HG03139 (cell line): ENCODE data around the gene TUBGCP3.

Experiments
- ATAC-seq: cut with Tn5 transposase; IDR thresholded peaks from one replicate; pipeline ENCODE4 v1.9.1; 2021; ENCODE audit not compliant: unreplicated experiment

Gene TUBGCP3

DNA sequence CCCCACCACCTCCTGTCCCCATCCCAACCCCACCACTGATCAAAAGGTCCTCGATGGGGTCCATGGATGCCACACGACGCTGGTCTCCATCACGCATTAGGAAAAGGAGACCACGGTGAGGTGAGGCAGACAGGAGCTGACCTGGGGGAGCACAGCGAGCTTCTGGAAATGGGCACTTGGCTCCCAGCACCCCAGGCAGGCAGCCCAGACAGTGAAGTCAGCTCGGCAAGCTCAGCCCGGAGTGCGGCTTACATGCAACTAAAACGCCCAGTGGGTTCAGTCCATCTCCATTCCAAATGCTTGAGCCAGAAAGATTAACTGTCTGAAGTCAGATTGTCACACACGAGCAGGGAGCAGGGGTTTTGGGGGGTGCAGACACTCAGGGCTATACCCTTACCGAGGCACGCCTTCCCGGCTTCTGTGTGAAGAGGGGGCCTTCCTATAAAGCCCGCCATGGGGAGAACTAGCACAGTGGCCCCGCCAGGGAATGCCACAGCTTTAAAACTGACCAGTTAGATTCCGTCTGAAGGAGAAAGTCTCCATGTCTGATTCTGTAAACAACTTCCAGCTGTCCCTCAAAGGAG lies 132.4 kb downstream of the TUBGCP3 start:
- ATAC-seq, result no peak

DNA sequence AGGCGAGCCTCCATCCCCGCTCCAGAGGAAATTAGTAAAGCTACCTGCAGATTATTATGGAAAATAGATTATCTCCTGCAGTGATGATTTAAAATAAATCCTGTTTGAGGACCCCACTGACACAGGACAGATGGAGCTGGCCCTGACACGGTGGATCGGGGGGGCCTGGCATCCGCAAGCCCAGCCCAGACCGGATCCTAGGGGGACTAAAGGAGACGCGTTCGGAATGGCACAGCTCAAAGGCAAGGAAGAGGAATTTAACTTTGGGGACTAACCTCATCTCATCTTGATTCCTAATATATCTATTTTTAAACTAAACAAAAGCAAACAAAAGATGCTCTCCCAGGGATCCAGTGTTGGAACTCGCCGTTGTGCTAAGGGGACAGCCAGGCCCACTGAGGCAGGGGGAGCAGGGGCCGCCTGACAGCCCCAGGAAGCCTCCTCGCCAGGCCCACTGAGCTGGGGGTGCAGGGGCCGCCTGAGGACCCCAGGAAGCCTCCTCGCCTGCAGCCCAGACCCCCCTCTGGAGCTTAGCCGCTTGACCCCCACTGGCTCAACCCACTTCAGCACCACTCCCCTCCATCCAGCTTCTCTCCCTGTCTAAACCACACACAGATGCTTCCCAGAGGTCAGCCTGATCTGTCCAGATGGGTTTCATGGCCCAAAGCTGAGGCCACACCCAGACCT lies 133.2 kb downstream of the TUBGCP3 start:
- ATAC-seq, result no peak

DNA sequence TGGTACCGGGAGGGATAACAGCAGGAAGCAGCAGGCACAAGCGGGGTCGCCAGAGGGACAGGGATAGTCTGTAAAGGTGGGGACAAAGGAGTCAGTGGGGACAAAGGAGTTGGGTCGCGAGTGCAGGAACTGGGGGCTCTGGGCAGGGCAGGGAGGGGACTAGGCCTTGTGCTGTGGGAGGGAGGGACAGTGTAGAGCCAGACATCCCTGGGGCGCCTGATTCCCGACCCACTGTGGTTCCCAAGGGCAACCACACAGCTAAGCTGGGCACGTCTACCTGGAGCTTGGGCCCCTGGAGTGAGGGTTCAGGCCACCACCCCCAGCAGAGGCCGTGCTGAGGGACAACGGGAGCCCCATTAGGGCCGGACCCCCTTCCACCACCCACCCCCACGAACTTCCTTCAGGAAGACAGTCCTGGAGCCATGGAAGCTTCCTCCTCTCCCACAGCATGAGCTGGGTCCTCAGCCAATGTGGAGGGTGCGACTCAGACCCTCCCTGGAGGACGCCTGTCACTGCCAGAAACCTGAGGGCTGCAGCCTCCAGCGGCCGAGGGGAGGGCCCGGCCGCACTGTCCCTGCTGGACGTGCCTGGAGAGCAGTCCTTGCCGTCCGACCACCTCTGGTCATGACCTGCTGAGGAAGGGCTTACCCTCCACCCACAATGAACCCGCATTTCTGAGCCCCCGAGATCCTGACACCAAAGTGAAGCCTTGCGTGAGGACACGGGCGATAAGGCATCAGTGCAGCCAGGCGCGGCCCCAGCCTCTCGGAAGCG lies 133.9 kb downstream of the TUBGCP3 start:
- no peak for ATAC-seq

DNA sequence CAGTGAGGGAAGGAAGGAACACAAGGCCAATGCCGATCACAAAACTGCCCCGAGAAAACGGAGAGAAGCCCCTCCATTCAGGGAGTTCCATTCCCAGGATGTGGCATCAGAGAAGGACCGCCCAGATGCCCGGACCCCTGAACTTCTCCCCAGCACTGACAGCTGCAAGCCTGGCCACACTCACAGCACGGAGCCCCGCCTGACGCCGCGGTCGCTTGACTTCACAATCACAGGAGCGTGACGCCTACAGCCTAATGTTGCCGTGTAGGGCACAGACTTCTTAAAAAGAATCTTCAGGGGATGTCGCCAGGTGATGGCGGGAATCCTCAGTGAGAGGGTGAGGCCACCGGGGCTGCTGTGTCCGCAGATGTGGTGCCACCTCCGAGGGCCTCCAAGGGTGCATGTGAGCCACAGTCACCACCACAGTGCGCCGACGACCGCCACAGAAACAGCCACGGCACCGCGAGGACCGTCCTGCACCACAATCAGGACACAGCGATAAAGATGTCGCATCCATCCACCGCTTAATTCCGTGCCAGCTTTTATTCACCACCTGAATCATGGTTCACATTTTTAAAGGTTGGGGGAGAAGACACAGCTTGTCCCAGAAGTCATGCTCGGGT lies 134.6 kb downstream of the TUBGCP3 start:
- ATAC-seq, result no peak

DNA sequence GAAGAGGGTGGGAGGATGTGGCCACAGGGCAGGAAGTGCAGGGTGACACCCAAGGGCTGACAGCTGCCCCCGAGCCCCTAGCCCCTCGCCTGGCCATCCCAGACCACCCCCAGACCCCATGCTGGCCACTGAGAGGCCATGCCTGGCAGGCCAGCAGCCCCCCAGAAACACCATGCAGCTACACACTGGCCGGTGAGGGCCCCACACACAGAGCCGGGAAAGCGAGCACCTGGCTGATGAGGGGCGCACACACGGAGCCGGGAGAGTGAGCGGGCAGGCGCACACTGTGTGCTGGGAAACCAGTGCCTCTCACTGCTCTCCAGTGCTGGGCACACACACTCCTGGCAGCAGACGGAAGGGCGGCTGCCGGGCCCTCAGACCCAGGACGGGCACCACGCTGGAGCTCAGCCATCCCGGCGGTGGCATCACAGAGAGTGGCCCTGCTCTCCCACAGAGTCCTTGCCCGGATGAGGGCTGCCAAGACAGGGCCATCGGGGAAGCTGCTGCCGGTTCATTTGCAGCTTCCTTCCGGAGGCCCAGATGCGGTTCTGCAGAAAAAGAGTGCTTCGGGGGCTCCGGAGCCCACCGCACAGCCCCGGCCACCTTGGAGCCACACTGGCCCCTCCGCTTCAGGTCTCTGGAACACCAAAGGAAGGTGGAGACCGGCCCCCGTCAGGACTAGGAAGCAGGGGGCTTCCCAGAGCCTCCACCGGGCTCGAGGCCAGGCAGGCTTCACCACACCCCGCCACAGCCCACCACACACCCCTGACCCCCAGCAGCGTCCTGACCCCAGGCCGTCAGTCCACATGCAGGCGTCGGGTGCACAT lies 135.4 kb downstream of the TUBGCP3 start:
- ATAC-seq, result no peak

DNA sequence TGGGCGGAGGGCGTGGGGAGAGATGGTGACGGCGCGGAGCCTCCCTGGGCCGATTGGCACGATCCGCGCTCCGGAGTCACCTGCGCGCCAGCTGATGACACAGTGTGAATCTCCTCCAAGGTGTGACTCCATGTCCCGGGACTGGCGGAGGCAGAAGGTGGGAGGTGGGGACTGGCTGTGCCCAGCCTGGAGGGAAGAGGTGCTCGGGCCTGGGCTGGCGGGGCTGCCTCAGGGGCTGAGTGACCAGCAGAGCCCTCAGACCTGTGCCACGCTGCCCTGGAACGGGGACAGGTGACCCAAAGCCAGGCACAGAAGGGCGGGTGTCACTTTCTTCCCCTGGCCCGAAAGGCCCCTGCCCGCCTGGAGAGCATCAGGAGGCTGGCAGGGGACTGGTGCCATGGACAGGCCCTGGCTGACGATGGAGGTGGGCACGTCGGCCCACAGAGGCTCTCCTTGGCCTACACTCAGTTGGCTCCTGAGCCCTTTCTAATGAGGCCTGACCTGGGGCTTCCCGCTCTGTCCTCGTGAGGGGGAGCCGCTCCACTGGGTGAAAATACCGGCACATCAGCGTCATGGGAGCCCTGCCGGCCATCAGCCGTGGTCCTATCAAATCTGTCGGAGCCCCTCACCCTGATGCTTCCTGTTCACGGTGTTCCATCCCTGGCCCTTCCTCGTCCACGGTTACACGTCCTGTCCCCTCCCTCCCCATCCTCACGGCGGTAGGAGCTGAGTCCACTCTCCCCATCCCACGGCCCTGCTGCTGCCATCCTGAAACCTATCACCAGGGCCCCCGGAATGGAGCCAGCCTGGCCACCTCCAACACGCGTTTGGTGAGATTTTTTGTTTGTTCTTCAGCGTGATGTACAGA lies 136.2 kb downstream of the TUBGCP3 start:
- no peak for ATAC-seq

DNA sequence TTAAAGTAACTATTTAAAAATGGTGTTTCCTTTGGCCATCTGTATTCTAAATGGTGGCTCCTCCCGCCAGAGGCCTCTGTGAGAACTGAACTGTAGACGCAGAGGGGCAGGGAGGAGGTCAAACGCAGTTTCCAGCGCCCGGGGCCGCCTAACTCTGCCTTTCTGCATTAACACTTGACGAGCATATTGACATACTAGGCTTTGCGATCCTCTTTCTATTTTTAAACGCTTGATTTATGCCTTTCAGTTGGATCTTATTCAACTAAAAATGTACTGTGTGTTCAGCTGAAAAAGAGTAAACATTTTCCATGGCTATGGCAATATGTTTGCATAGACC lies 137.1 kb downstream of the TUBGCP3 start:
- no peak for ATAC-seq

DNA sequence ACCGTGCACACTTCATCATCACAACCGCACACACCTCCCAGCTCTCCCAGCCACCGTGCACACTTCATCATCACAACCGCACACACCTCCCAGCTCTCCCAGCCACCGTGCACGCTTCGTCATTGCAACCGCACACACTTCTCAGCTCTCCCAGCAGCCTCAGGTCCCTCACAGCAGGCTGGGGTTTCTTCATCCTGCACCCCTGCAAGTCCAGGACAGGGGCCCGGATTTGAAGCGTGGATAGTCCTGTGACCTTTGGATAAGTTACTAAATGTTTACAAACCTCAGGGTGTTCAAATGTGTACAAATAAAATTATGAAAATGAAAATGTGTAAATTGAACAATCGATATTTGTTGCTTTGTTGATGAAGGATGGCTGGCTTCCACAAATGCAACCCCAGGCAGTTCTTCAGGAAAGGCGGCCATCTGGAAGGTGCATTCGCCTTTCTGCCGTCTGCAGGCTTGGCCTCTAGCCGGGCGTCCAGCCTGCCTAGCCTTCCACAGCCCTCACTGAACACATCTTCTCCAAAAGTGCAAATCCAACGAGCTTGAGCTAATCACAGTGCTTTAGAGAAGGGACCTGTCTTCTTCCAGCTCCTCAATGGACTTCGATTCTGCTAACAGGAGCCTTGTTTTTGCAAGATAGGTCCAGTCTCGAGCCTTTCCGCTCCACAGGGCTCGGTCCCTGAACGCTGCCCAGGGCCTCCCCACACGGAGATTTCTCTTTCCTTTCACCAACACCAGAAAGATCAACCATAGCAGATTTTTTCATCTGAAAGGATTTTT lies 137.6 kb downstream of the TUBGCP3 start:
- ATAC-seq, result no peak

DNA sequence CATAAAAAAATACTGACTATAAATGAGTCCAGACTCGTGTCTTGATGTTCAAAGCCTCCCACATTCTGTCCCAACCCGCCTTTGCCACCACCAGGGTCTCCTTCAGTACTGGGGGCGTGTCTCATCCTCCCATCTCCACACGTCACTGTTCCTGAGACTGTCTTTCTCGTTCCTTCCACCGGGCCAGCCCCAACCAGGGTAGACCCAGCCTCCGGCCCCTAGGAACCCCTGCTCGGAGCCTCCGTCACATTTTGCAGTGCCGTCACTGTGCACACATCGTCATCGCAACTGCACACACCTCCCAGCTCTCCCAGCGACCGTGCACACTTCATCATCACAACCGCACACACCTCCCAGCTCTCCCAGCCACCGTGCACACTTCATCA lies 138.4 kb downstream of the TUBGCP3 start:
- ATAC-seq, result no peak

DNA sequence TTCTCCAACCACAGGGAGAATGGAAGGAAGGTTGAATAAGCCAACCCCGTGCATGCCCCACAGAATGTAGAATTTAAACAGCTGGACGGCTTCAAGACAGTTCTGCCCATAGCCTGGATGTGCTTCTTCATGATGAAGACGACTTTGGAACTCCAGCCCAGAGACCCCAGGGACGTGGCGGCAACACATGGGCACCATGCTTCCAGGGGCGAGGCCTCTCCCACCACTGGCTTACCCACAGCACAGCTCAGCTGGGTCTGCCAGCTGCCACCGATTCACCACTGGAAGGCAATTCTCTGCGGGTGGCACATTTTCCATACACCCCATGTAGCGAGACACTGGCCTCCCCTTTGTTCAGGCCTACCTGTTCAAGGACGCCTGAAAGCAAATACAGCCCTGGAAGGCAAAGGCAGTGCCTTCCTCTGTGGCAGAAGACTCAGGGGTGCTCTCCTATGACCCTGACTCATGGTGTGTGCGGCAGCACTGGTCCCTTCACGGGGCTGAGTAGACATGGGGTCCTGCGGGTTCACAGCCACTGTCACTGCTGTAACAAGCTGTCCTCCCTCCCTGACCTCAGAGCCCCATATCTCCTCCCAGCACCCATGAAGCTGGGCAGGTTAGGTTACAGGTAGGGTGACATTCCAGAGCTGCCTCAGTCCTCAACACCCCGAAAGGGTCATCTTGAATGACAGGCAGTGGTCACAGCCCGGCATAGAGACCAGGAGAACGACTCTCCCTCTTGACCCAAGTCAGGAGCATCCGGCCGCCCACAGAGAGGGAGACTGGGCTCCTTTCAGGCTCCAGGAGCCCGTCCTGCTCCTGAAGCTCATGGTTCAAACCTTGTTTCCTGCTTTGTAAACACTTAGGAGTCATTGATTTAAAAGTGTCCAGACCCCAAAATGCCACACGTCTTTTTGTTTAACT lies 139.1 kb downstream of the TUBGCP3 start:
- no peak for ATAC-seq

DNA sequence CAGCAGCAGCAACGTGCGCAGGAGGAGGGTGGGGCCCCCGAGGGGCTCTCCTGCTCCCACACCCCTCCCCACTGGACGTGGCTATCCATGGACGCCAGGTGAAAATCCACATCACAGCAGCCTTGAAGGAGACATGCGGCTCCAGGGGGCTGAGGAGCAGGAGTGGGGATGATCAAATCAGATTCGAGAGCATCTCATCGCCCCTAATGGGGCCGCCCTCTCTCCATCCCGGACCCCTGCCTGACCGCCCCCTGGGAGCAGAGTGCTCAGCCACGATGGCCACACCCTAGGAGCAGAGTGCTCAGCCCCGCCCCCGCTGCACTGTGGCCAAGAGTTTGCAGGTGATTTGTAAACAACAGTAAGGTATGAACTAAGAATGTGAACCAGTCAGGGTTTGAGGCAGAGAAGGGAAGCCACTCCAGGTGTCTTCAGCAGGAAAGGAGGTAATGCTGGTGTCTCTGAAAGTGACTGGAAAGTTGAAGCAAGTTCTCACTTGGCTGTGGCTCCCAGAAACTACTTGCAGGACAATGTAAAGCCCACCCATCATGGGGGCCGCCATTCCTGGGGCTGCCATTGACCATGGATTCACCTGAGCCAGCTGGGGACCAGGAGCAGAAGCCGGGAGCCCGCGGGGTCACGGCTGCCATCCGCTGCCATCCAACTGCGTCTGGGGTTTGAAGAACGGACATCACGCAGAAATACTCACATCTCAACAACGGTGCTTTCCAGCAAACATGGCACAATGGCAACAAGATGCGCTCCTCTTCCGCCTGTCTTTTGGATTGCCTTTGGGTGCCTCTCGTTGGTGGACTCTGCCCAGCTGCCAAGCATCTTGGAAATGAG lies 140.0 kb downstream of the TUBGCP3 start:
- ATAC-seq, result no peak

DNA sequence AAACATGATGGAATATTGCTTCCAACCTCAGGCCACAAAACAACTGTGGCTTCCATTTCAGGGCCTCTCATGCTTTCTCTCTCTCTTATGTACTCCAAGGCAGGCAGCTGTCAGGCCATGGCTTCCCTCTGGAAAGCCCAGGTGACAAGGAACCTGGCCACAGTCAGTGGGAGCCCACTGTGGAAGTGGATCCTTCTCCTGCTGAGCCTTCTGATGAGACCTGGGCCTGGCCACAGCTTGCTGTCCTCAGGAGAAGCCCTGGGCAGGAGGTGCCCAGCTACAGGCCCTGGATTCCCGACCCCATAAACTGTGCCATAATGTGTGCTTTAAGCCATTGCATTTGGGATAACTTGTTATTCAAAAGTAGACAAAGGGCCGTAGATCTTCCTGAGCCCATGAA lies 140.6 kb downstream of the TUBGCP3 start:
- no peak for ATAC-seq

DNA sequence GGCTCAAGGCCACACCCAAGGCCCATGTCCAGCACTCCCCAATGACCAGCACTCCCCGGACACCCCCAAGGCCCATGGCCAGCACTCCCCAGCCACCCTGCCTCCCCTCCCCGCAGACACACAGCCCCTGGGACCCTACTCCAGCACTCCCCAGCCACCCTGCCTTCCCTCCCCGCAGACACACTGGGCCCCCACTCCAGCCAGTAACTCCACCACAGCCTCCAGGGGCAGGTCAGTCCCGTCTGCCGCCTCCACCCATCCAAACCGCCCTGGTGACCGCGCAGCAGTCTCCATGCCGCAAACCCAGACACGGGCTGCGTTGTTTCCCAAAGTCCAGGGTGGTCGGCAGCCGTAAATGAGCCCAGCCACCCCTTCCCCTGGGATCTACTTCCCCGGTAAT lies 141.1 kb downstream of the TUBGCP3 start:
- no peak for ATAC-seq

DNA sequence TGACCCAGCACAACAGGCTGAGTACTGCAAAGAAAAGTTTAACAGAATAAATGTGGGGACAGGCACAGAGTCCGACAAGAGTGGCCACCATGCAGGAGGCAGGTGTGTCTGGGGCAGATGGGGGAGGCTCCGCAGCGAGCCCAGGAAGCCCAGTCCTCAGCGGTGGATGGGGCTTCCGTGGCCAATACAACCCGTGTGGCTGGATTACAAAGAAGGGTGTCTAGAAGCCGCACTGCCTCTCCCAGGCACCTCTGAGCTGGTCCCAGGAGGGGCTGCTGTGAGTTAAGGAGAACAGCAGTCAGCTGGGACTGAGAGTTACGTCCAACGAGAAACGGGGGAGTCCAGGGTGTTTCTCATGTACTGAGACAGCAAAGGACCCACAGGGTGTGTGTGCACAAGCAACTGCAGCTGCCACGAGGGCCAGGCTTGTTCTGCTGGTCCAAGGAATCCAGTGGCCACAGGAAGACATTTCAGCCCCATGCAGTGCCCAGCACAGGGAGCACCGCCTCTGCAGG lies 141.5 kb downstream of the TUBGCP3 start:
- ATAC-seq, result no peak

DNA sequence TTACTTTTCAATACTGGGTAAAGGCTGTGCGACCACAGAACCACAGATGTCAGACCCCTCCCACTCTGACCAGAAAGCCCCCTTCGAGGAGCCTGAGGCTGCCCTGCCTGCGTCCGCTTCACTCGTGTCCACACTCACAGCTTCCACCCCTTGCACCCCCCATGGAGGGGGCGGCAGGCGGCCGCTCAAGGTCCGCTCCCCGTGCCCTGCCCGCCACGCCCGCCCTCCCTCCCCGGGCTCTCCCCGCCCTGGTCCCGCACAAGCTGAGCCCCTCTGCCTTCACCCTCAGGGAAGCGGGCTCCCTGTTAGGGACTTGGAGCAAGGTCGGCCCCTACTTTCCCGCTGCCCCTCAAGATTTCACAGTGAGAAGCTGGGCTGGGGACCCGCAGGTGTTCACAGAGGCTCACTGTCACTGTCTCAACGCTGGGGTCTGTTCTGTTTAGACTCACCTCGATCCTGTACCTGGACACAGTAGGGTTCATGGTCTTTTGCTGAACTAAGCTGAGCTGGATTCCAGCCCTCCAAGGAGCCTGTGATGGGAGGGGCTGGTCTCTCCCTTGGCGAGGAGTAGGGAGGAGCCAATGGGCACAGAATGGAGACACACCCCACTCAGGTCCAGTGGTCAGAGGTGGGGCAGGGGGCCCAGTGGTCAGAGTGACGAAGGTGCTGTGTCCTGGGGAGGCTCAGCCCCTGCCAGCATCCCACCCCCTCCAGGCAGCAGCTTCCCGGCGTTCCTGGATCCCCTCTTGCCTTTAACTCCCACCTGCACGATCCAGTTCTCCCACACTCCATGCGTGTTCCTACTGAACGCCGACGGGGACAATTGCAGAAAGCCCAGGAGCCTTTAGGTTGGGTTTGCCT lies 142.3 kb downstream of the TUBGCP3 start:
- no peak for ATAC-seq
